HFF-Myc (cell line): ENCODE results near the gene EHF.

ENCODE experiments used
- DNase-seq: peaks from one replicate; pipeline ENCODE4 v3.0.0-alpha.2; 2011; ENCODE audit warnings: low read depth; ENCODE audit errors: extremely low read depth
- H3K4me3 ChIP-seq: replicated peaks from 2 replicates; pipeline ENCODE4 v1.5.1; 2011; ENCODE audit warnings: low read depth, mild to moderate bottlenecking, control low read depth, low read length
- CTCF ChIP-seq: IDR thresholded peaks from 2 replicates; pipeline ENCODE4 v1.5.1; 2012; ENCODE audit warnings: mild to moderate bottlenecking, low read depth, low read length, control low read depth; ENCODE audit errors: missing control alignments

Gene EHF

GRCh38 chr11:34630544-34630943 is 9.7 kb downstream of the EHF start:
- H3K4me3 ChIP-seq = no peak overlapping the region
- DNase-seq = no peak
- TF ChIP-seq CTCF = no peak

- no peak for TF ChIP-seq CTCF
Observed at GRCh38 chr11:34631297-34631696, 10.4 kb downstream of the EHF start.

GRCh38 chr11:34631737-34632104 is 10.8 kb downstream of the EHF start:
- no peak for DNase-seq
- no peak for TF ChIP-seq CTCF
- no peak overlapping the region for H3K4me3 ChIP-seq

More at GRCh38 chr11:34631297-34631696, 10.4 kb downstream of the EHF start:
- DNase-seq = no peak
- no peak overlapping the region for H3K4me3 ChIP-seq

- no peak overlapping the region for H3K4me3 ChIP-seq
- no peak for TF ChIP-seq CTCF
- DNase-seq = no peak
Observed at GRCh38 chr11:34632105-34632791, 11.4 kb downstream of the EHF start.

- no peak for DNase-seq
- no peak for TF ChIP-seq CTCF
- H3K4me3 ChIP-seq = no peak overlapping the region
Observed at GRCh38 chr11:34633640-34633989, 12.7 kb downstream of the EHF start.

GRCh38 chr11:34633990-34634693 is 13.2 kb downstream of the EHF start:
- H3K4me3 ChIP-seq = no peak overlapping the region
- DNase-seq = no peak
- TF ChIP-seq CTCF = no peak
